Coronary artery (tissue), 2 donors: Measurements from ENCODE around the gene B2M.

Experiments
- DNase-seq: peaks from one replicate; pipeline ENCODE4 v3.0.0-alpha.2; 2017; ENCODE audit warnings: low spot score
- H3K27ac ChIP-seq, 2 donors: fragments of 200-600 bp; sonication (generic); one replicate each; pipeline ENCODE4 v1.5.1; 2016 to 2019
- H3K4me3 ChIP-seq: fragments of 200-600 bp; sonication (generic); 2 replicates; pipeline ENCODE4 v1.5.1; 2016; ENCODE audit warnings: mild to moderate bottlenecking, moderate library complexity
- TF ChIP-seq, protein P1 (sequence below): fragments of 200-600 bp; sonication (generic); IDR thresholded peaks from one replicate; pipeline ENCODE4 v1.5.1; 2019; ENCODE audit warnings: antibody characterized with exemption

B2M gene

DNA sequence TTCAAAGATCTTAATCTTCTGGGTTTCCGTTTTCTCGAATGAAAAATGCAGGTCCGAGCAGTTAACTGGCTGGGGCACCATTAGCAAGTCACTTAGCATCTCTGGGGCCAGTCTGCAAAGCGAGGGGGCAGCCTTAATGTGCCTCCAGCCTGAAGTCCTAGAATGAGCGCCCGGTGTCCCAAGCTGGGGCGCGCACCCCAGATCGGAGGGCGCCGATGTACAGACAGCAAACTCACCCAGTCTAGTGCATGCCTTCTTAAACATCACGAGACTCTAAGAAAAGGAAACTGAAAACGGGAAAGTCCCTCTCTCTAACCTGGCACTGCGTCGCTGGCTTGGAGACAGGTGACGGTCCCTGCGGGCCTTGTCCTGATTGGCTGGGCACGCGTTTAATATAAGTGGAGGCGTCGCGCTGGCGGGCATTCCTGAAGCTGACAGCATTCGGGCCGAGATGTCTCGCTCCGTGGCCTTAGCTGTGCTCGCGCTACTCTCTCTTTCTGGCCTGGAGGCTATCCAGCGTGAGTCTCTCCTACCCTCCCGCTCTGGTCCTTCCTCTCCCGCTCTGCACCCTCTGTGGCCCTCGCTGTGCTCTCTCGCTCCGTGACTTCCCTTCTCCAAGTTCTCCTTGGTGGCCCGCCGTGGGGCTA is at the start of gene B2M, which contains the start of gene PATL2:
TSS of gene B2M (plus strand) at position 422 of the 647 bp plus-strand sequence. CDS start at position 452, 30 bp downstream.
TSS of gene PATL2 (minus strand) at position 228 of the 647 bp plus-strand sequence. CDS start 34,833 bp downstream, outside the sequence.
- H3K4me3 ChIP-seq, result peak within 1 kb of the TSS; percentile 94
- TF ChIP-seq, protein P1, sequence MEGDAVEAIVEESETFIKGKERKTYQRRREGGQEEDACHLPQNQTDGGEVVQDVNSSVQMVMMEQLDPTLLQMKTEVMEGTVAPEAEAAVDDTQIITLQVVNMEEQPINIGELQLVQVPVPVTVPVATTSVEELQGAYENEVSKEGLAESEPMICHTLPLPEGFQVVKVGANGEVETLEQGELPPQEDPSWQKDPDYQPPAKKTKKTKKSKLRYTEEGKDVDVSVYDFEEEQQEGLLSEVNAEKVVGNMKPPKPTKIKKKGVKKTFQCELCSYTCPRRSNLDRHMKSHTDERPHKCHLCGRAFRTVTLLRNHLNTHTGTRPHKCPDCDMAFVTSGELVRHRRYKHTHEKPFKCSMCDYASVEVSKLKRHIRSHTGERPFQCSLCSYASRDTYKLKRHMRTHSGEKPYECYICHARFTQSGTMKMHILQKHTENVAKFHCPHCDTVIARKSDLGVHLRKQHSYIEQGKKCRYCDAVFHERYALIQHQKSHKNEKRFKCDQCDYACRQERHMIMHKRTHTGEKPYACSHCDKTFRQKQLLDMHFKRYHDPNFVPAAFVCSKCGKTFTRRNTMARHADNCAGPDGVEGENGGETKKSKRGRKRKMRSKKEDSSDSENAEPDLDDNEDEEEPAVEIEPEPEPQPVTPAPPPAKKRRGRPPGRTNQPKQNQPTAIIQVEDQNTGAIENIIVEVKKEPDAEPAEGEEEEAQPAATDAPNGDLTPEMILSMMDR, result no peak
- H3K27ac ChIP-seq, result peak within 1 kb of the TSS; percentile 96 to 99
- DNase-seq, result peak; percentile 97

DNA sequence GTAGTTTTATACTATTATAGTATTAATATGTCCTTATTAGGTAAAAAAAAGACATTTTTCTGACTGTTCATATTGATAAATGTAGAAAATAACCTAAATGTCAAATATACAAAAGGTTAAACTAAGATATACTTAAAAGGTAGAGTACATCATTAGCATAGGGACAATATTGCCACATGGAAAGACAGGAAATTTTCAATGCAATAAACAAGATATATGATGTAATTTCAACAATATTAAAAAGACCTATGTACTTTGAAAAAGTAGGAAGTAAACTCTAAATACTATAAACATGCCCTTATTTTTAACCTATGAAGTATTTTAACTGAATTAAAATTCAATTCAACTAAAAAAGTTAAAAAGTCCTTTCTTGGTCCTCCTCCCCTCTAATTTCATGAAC is 49.7 kb upstream of the B2M start:
- TF ChIP-seq, protein P1, result no peak
- Histone ChIP-seq H3K27ac (no peak overlapping the region), H3K4me3 (no peak overlapping the region)
- DNase-seq, result no peak

DNA sequence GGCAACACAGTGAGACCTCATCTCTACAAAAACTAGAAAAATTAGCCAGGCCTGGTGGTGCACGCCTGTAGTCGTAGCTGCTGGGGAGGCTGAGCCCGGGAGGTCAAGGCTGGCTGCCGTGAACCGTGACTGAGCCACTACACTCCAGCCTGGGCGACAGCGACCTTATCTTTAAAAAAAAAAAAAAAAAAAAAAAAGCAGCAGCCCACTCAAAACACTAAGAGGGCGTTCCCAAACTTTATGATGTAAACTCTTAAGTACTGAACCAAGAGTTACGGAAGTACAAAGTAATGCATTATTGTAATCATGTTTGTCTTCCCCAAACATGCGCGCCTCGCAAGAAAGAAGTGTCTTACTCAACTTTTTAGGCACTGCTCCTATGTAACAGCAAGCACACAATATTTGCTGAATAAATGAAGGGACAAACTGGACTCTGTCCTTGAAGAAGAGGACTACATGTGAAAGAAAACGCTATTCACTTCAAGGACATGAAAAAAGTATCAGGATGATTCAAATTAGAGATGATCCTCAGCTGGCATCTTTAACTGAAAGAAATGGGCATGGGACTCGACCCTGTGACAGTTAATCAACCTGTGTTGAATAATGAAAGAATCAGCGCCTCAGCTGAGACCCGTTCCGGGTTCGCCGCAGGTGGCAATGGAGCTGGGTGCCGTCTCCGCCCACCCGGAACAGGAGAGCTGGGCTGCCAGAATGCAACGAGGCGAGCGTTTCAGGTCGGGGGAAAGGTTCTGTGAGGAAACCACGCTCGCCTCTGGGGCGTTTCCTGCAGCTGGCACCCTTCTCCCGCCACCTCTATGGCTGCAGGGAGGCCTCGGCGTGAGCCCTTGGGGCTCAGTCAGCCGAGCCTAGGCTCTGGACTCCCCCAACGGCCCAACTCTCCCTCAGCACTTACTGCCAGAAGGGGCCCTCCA is 48.6 kb upstream of the B2M start:
- H3K4me3 ChIP-seq, result peak overlapping the region; percentile 92
- H3K27ac ChIP-seq, result peak overlapping the region; percentile 94 to 98
- TF ChIP-seq, protein P1, result no peak
- peak; percentile 81 for DNase-seq

DNA sequence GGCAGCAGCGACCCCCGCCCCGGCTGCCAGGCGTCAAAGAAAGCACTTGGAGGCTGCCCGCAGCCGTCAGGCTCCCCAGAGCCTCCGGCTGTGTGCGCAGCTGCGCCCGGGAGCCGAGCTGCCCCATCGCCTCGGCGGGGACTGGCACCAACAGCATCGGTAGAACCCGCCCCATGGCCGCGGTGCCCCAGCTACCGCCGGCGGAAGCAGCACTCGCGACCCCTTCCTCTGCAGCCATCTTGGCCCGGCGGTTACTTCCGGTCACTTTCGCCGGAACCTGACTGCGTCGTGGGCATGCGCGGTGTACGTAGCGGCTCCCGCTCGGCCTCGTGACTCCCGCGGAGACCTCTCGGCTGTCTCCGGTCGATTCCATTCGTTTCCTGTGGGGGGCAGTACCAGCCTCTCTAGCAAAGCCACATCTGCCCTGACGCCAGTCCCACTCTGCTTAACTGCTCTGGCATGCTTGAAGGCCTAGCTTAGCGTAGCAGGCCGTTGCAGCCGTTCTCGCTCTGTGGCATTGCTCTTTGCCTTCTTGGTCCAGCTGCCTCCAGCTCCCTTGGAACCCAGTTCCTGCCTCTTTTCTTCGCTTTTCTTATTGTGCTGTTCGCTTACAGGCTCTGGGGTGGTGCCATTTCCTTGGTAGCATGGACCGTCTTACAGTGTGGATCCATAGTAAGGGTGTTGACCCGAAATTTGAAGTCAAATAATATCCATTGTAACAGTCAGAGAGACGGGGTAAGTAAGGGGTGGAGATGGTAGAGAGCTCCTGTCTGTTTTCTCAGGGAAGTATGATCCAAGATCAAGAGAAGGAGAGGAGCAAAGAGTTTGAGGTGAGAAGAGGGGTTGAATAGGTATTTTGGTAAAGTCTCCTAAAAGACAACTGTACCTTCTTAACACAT is 47.7 kb upstream of the B2M start, which contains the start of gene SPG11:
TSS of gene SPG11 (minus strand) at position 253 of the 899 bp plus-strand sequence. CDS start at position 238, 15 bp downstream.
- H3K27ac ChIP-seq, result peak within 1 kb of the TSS; percentile 94 to 98
- DNase-seq, result peak; percentile 98
- TF ChIP-seq, protein P1, result peak; percentile 92
- H3K4me3 ChIP-seq, result peak within 1 kb of the TSS; percentile 92

DNA sequence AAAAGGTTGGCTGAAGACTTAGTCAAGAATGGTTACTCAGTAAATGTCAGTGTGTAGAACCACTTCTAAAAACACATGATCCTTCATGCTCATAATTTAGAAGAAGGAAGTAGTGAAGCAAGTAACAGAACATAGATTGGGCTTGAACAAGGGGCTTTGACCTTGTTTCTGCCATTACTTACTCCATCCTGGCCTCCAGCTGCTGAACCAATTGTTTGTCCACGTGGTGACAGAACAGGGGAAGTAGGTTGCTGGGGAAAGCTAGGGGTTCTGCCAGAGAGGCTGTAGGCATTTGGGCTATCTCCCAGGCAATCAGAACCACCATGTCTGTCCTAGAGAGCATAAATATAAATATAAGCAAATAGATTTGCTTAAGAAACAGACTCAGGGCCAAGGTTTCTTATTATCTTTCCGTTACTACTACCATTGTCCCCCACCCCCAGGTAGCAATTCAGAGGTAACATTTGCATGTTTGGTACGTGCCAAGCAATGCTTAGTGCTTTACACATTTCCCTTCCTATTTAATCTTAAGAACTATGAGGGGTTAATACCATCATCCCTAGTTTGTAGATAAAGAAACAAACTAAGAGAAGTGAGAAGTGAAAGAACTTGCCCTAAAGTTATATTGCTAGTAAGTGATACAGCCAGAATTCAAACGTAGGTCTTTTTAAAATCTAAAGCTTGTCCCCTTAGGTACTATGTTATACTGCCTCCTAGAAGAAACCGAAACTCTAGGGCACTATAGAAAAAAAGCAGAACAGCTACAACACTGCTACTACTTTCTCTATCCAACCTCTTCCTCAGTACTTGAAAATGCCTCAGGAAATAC is 44.9 kb upstream of the B2M start:
- no peak overlapping the region for H3K4me3 ChIP-seq
- no peak for DNase-seq
- TF ChIP-seq, protein P1, result no peak
- no peak overlapping the region for H3K27ac ChIP-seq

DNA sequence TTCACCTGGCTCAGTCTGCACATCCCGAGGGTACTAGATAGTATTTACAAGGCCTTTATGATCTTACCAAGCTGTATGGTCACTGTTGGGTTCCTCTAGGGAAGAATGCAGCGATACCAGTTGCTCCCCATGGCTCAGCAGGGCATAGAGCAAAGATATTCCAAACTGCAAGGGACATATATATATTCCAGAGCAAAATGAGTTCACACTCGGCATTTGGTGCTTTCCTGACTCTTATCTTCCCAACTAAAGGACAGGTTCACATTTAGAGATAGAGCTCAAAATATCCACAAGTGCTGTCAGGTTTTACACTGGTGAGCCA is 44.3 kb upstream of the B2M start:
- no peak overlapping the region for H3K27ac ChIP-seq
- no peak for DNase-seq
- TF ChIP-seq, protein P1, result no peak
- no peak overlapping the region for H3K4me3 ChIP-seq
